Peyer's patch (tissue), 4 donors: ENCODE data around the gene AKR7A2.

ENCODE experiments used
- POLR2A ChIP-seq, 2 donors: fragments of 450-650 bp; IDR thresholded peaks; one replicate each; pipeline ENCODE4 v1.5.1; 2017; ENCODE audit warnings: antibody characterized with exemption in 2 of 2, mild to moderate bottlenecking in 2 of 2, moderate library complexity in 2 of 2
- TF ChIP-seq, protein P1 (sequence below), 6 experiments: fragments of 450-650 bp in 4 of 6; fragments of 200-600 bp in 2 of 6; sonication (generic) in 1 of 6; IDR thresholded peaks; one replicate each; pipeline ENCODE4 v1.5.1; 2017 to 2019; ENCODE audit warnings: antibody characterized with exemption in 6 of 6, mild to moderate bottlenecking in 3 of 6, moderate library complexity in 1 of 6

DNA sequence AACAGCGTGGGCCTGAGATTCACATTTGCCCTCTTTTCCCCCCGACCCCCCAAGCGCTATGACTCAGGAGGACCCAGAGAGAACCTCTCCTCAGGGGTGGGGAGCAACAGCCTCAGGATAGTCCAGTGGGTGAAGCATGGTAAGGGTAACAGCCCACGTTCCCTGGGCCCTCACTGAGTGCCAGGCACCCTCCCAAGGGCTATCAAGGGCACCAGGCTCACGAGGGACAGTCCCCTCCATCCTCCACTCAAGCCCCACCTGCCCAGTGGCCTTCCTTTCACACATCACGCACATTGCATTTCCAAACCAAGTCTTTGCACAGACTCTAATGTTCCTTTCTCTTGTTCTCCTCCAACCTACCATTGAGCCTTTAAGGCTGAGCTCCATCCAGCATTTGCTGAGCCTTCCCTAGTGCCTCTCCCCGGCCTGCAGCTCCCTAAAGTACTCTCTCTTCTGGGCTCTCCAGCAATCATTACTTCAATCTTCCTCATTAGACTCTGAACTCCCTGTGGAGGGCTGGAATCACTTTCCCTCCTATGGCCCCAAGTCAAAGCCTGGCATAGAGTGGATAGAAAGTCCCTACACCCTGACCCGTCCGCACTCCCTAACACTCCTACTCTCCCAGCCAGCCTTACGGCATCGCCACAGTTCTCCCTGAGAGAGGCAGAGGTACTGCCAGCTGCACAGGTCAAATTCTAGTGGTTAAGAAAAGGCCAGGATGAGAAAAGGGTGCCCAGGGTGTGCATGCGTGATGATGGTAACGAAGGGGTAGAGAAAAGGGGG, 1.0 kb downstream of the AKR7A2 start:
- peak; percentile 41 to 73 for TF ChIP-seq POLR2A (IDR thresholded peaks at IDR 0.05)
- TF ChIP-seq, protein P1, sequence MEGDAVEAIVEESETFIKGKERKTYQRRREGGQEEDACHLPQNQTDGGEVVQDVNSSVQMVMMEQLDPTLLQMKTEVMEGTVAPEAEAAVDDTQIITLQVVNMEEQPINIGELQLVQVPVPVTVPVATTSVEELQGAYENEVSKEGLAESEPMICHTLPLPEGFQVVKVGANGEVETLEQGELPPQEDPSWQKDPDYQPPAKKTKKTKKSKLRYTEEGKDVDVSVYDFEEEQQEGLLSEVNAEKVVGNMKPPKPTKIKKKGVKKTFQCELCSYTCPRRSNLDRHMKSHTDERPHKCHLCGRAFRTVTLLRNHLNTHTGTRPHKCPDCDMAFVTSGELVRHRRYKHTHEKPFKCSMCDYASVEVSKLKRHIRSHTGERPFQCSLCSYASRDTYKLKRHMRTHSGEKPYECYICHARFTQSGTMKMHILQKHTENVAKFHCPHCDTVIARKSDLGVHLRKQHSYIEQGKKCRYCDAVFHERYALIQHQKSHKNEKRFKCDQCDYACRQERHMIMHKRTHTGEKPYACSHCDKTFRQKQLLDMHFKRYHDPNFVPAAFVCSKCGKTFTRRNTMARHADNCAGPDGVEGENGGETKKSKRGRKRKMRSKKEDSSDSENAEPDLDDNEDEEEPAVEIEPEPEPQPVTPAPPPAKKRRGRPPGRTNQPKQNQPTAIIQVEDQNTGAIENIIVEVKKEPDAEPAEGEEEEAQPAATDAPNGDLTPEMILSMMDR (IDR thresholded peaks at IDR 0.05): no peak
